HCEC 1CT (cell line): ENCODE data around the gene GZF1.
"Not testable (repeated sequence)": the region's sequence is repeated elsewhere in the genome, so short reads cannot be mapped to it uniquely, and the experiment has no call there.

Experiments used
- DNase-seq: peaks from one replicate; pipeline ENCODE4 v3.0.0-alpha.2; 2017

GZF1 gene

DNA sequence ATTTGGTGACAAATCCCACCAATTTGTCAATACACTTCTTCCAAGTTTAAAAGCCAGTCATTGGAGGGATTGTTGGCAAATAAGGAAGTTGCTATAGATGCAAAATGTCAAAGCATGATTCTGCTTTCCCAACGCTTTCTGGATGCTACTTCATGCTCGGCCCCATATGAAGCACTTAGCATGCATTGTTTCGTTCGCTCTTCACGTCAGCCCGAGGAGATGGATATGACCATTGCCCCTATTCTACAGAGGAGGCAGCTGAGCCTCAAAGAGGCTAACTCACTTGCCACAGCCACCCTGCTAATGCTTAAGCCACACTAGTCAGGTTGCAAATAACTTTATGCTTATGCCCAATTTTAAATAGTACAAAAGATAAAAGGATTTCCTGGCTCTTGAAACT lies 14.2 kb upstream of the GZF1 start:
- DNase-seq = no peak

DNA sequence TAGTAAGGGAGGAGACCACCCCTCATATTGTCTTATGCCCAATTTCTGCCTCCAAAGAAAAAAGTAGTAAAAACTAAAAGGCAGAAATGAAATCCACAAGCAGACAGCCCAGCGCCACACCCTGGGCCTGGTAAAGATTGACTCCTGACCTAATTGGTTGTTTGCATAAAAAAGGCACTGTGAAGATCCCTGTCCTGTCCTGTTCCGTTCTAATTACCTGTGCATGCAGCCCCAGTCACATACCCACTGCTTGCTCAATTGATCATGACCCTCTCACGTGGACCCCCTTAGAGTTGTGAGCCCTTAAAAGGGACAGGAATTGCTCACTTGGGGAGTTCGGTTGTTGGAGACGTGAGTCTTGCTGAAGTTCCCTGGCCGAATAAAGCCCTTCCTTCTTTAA lies 13.5 kb upstream of the GZF1 start:
- not testable (repeated sequence) for DNase-seq

DNA sequence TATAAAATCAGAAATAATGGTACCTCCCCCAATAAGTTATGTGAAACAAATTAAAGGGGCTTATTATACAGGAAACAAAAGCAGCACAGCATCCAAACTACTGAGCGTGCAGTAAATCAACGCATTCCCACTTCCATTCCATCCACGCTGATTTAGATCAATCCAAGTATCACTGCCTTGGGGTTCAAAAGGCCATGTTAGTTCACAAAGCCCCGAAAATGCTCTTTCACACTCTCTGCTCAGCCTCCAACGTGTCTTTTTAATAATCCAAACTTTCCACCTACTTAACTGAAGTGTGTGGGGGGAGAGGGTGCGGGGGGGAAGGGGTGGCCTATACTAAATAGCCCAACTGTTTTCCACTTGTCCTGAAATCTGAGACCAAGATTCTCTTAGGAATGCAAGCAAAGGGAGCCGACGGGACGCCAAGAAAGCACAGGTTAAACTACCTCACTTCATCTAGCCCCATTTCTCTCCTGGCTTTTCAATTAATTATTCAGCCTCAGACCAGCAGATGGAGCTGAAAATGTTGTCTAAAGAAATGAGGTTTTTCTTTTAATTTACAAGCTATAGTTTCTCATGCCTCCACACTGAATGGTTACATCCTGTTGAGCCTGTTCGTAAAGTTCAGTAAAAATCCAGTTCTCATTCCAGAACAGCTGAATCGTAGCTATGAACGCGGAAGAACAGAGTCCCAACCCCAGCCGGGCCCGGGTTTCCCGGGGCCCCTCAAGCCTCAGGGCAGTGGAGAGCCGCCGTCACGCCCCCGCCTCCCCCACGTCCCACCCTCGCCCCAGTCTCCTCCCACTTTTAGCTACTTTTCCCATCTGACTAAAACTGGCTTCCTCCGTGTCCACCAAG lies 12.4 kb upstream of the GZF1 start:
- DNase-seq = no peak

DNA sequence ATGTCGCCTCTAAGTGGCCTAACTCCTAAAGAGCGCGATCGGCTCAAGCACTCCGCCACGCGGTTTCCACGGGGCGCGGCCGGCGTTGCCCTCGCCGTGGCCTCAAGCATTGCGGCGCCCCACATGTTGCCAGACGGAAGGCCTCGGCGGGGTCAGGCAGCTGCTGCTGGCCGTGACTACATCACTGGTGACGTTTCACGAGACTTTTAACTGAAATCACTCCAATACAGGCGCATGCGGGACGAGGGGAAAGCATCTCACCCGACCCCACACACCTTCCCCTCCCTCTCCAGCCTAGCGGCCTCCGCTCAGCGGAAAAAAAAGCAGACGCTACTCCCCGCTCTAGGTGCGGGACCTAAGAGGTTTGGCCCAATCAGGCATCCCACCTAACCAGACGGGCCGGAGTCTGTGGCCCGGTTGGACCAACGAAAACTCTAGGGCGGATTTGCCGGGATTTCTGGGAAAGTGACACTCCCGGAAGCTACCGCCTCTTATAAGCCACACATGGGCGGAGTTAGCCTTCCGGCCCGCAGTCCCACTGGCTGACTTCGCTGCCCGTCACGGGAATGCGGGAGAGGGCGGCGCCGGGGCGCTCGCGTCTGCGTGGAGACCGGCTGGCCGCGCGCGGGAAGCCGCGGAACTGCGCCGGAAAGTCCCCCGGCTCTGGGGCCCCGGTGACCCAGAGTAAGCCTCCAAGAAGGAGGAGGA lies 11.6 kb upstream of the GZF1 start, which contains the start of gene NXT1:
Gene NXT1, plus strand, starts transcription at position 596 of the 708 bp plus-strand sequence. CDS start 3,251 bp downstream, outside the sequence.
- DNase-seq = peak; percentile 98

DNA sequence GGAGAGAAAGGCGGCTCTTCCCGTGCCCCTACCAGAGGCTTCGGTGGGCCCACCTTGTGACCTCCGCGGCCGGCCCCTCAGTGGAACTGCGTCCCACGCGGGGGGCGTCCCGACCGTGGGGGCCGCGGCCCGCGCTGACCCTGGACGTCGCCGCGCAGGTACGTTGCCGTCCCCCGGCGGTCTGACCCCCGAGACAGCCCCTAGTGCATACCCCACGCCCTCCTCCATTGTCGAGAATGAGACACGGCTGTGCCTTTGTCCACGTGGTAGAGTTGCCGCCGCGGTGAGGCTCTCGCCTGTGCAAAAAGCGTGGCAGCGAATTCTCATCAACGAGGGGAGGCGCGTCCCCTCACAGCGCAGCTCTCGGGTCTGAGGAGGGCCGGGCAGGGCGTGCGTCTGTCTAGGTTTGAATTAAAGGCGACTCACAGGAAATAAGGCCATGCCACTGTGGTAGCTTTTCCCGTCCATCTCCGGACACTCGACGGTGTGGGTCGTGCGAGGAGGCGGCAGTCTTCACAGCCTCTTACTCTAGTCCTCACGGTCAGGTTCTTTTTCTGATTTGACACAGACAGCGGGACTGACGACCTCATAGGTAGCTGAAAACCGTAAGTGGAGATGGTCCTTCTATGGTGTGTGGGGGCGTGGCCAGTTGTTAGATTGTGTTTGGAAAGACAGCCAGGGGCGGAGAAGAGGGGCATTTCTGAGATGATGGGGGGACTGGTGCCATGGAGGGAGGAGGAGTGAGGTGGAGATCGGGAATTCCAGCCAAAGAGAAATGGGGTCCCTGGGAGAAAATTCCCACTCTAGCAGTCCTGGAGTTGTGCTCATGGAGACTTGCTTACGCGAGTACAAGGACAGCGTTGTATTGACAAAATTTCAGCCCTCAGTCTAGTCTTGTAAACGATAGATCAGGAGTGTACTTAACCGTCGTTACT lies 10.8 kb upstream of the GZF1 start:
- peak; percentile 40 for DNase-seq

DNA sequence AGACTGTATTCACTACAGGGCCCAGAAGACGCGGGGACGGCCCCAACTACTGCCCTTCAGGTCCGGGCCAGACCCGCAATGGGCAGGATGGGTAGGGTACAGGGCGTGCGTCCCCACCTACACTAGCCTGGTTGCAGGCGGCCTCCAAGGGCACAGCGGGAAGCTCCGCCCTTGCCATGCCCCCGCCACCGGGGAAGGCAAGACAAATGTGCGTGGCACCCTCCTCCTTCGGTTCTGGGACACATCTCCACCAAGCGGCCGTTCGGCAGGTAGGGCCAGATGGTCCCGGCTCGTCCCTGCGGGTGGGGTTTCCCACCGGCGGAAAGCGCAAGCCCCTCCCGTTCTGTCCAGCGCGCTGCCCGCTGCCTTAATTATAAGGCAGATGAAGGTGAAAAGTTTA lies 5.8 kb upstream of the GZF1 start:
- no peak for DNase-seq

DNA sequence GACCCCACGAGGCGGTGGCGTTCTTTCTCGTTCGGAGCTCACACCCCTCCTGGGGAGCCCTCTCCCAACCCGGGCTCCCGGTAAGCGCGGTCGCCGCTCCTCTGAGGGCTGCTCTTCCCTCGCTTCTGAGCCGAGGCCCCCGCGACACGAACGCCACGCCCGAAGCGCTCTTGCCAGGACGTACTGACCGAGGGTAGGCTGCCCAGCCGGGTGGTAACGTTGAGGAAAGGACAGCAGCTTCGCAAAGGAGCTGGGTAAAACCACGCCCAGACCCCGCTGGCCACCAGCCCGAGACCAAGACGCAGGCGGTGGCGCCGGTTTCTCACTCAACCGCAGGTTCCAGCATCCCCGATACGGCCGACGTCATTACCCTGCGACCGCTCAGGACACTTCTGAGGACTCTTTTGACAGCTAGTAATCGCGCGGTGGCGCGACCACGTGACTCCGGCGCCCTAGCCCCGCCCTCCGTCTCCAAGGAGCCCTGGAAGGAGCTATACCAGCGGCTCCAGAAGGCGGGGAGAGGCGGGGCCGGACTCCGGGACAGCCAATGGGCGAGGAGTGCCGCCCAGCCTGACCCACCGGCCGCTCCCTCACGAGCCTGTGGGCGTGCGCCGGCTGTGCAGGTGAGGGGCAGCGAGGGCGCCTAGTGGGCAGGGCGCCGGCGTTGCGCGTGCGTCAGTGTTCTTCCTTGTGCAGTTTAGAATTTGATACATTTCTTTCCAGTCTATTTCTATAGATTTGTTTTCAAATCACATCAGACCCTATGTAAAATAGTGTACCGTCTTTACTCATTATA lies 4.0 kb upstream of the GZF1 start:
- DNase-seq = peak; percentile 99

DNA sequence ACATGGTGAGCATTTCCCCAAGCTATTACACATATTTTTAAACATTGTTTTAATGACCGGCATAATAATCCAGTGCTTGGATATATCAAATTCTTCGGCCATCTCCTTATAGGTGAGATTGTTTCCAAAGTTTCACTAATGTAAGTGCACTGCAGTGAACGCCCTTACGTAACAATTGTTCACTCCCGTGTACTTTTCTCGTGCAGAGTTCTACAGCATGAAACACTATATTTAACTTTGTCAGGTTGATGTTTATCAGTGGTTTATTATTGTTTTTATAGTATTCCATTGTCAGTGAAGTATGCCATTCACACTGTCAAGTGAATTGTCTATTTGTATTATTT lies 3.4 kb upstream of the GZF1 start:
- DNase-seq = no peak

DNA sequence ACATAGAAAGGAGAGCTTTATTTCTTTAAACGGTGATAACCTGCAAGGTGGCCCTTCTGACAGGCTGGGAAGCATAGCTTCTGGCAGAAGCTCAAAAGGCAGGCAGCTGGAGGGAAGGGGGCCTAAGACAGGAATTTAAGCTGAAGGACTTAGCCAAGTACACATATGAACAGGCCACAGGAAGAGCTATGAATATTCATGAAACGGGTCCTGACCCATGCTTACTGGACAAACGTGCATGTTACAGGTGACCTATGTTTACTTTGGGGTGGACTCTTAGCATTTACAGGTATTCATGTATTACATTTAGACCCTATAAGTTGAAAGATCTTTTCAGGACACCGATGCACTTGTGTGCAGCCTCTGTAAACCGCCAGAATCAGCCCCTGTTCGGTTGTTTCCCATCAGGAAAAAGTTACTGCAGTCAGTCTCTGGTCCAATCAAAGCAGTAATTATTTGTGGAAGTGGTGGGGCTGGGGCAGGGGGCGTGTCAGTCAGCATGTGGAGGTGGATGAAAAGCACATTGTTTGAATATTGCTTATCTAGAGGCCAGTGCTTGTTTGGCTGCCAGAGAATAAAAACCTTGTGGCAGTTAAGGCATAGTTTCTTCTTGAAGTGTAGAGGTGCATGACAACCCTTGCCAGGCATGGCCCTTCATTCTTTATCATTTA lies 2.9 kb upstream of the GZF1 start:
- no peak for DNase-seq

DNA sequence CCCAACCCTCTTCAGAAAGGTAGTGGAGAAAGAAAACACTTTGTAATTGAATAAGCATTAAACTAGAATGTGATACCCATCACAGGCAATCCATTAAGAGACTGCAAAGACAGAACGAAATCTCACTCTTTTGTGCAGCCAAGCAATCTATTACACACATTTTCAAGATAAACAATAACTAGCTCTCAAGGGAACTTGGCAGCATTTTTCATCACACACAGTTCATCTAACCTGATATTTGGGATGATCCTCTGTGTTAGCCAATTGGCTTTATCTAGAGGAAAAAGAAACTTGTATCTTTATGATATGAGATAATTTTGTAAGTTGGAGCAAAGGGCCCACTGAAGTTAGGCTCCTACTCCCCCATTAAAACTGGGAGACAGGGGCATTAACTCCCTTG lies 1.5 kb upstream of the GZF1 start:
- no peak for DNase-seq

DNA sequence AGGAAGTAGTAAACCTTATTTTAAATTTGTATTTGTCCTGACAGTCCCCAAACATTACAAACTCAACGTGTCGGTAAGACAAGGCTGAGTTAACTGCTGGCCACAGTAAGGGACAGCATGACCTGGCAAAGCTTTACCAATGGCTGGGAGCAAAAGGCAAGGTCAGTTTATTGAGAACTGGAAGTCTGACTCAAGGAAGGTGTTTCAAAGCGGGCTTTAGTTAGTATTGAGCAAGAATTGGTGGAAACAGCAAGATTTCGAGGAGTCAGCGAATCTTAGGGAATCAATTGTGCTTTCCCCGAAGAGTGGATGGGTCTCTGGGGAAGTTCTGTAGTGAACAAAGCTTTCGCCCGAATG lies 885 bp upstream of the GZF1 start:
- DNase-seq = peak; percentile 30

DNA sequence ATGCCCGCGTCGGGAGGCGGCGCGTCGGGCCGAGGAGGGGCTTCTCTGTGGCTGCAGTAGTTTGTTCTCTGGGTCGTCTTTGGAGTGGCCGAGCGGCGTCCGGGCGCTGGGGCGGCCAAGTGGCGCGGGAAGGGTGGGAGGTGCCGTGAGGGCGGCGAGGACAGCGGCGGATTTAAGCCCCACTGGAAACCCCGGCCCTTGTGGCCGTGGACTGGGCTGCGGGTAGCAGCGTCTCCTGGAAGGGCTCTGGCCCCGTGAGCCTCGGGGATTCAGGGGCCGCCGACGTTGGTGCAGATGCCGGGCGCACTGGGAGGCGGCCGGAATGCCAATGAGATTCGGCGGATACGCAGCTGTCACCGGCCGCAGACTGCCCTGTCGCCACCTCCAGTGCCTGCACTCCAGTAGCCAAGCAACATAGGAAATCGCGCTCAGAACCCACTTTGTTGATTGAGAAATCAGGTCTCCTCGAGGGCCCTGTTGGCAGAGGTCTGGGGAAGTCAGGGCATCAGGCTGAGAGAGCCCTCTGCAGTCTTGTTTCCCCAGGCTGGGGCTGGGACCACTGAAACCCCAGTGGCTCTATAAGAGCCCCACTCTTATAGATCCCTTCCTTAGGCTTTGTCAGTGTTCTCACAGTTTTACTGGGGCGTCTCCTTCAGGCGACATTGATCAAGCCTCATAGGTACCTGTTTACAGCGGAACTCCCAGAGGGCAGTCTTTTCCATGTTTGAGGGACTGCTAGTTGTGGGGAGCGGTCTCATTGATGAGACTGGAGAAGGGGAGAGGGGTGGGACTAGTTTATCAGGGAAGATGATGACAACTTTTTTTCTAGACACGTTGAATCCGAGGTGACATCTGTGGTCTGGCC lies 642 bp downstream of the GZF1 start:
- DNase-seq = peak; percentile 22

DNA sequence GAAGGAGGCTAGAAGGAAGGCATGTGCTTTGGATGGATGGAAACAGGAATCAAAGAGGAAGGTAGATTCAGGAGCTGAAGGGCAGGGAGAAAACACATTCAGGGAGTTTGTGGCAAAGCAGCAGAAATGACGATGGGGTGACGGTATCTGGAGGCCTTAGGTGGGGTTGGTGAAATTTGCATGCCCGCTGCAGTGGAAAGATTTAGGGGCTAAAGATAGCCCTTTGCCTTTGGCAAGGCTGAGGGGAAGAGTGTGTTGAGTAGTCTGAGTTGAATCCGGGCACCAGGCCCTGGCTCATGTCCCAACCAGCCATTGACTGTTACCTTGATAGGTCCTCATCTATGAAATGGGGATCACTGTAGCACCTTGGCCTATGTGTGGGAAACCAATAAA lies 1.3 kb downstream of the GZF1 start:
- no peak for DNase-seq

DNA sequence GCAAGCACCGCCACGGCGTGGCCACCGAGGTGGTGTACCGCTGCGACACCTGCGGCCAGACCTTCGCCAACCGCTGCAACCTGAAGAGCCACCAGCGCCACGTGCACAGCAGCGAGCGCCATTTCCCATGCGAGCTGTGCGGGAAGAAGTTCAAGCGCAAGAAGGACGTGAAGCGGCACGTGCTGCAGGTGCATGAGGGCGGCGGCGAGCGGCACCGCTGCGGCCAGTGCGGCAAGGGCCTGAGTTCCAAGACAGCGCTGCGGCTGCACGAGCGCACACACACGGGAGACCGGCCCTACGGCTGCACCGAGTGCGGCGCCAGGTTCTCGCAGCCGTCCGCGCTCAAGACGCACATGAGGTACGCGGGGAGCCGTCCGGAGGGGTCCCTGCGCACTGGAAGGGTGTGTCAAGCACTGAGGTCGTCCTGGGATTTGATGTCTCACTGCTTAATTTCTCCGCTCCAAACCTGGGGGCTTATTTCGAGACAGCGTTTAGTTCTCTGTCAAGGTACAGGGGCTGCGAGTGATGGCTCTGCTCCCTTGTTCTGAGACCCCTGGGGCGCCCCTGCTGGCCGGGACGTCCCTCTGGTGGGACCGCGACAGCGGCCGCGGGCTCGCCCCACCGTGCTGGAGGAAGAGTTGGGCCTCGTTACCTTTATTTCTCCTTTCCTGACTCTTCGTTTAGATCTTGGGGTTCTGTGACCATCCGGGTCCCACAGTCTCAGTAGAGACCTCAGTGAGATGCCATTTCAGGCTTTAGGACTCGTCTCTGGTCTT lies 3.6 kb downstream of the GZF1 start:
- DNase-seq = no peak

DNA sequence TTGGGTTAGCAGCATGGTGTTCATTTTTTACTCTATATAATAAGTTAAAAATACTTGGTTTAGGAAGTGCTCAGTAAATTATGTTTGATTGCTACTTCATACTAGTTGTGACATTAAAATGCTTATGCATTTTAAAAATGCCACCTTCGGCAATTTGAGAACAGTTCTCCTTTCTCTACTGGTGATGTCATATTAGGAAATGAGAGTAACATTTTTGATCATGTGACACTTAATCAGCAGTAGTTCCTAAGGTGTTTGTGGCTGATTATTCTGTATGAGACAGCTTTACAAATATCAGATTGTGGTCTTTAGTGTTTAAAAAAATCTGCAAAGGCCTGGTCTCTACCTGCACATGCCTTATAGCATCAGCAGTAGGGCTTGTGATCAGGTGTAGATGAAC lies 4.4 kb downstream of the GZF1 start:
- DNase-seq = no peak

DNA sequence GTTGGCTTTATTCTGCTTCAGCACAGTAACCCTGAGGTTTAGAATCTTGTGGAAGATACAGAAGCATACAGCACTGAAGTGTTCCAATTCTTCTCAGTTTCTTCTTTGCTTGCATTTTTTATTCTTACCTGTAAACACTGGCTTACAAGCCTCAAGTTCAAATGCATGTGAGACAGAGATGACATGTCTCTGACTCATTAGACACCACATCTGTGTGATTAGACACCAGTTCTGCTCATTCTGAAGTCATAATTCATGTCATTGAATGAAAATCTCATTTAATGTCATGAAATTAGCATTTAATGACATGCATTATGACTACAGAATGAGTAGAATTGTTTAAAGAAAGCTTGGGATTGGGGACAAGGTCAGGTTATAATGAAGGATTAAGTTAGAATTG lies 5.8 kb downstream of the GZF1 start:
- DNase-seq = peak; percentile 45

DNA sequence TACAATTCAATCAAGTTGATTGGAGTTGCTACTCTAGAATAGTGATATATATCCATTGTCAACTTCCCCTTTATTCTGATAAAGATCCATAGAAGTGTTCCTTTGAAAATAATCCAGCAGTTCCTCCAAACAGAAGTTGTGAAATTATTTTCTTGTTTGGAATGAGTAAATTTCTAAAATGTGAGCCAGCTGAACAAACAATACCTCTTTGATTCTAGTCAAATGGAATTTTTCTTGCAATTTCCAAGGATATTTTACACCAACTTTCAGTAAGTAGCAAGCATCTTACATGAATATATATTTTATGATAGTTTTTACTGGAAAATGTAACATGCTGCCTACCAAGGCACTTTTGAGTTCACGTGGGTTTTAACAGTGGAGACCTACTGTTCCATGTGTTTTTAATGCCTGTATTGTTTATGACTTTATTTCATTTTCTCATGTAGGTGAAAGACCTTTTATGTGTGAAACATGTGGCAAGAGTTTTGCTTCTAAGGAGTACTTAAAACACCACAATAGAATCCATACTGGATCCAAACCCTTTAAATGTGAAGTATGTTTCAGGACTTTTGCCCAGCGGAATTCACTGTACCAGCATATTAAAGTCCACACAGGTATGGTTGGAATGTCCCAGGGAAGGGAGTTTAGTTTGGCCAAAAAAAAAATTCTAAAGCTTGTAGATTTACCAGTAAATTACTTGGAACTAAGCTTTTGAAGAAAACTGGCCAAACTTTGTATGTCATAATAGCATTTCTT lies 6.5 kb downstream of the GZF1 start:
- no peak for DNase-seq

DNA sequence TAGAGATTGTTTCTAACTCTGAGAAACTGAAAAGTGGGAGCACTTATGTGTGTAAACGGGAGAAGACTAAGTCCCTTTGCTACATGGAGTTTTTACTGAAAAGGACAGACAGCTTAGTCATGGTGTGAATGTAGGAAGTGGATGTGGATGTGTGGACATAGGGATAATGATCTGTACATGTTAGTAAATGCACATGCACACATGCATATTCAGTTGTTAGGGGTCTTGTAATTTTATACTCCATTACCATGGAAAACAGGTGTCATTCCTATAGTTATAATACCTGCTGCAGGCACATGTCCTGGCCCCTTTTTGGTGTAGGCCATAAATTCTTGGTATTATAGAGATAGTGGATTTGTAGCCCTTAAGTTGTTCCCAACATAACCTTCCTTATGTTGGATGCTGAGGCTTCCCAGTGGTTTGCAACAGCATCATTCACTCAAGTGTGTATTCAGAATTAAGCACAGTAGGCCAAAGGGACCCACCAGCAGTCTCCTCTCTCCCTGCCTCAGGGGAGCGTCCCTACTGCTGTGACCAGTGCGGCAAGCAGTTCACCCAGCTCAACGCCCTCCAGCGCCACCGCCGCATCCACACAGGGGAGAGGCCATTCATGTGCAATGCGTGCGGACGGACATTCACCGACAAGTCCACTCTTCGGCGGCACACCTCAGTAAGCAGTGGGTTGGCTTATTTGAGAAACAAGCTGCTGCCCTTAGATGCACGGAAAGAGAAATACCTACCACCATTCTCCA lies 7.3 kb downstream of the GZF1 start:
- DNase-seq = no peak

DNA sequence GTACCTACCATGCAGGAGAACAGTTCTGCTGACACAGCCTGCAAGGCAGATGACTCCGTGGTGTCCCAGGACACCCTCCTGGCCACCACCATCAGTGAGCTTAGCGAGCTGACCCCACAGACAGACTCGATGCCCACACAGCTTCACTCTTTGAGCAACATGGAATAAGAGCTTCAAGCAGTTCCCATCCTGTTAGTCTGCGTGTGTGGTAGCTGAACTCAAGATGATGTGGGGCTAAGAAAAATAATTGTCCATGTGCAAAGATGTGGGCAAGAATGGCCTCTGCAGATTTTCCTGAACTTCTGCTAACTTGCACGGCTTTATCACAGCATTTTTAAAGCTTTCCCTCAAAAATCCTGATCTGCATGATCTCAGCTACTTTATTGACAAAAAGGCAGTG lies 8.3 kb downstream of the GZF1 start:
- DNase-seq = no peak
